Stomach (tissue), 4 donors: Measurements from ENCODE around the gene NT5C1A.

Source experiments
- EP300 ChIP-seq: sonication (generic); formaldehyde crosslinking; IDR thresholded peaks from one replicate; pipeline ENCODE4 v1.6.1; 2017; ENCODE audit warnings: antibody characterized with exemption
- POLR2A ChIP-seq, 4 donors: fragments of 450-650 bp; IDR thresholded peaks; one replicate each; pipeline ENCODE4 v1.6.1; 2016; ENCODE audit warnings: antibody characterized with exemption in 4 of 4, control low read depth in 2 of 4, mild to moderate bottlenecking in 1 of 4, moderate library complexity in 1 of 4
- POLR2AphosphoS5 ChIP-seq, 3 donors: sonication (generic); formaldehyde crosslinking; IDR thresholded peaks; one replicate each; pipeline ENCODE4 v1.6.1; 2016; ENCODE audit warnings: antibody characterized with exemption in 3 of 3
- TF ChIP-seq, protein P1 (sequence below), 7 experiments: fragments of 450-650 bp in 4 of 7; fragments of 200-600 bp in 3 of 7; sonication (generic) in 3 of 7; IDR thresholded peaks; one replicate each; pipeline ENCODE4 v1.5.1; 2016 to 2019; ENCODE audit warnings: antibody characterized with exemption in 7 of 7, control low read depth in 2 of 7, mild to moderate bottlenecking in 1 of 7

DNA sequence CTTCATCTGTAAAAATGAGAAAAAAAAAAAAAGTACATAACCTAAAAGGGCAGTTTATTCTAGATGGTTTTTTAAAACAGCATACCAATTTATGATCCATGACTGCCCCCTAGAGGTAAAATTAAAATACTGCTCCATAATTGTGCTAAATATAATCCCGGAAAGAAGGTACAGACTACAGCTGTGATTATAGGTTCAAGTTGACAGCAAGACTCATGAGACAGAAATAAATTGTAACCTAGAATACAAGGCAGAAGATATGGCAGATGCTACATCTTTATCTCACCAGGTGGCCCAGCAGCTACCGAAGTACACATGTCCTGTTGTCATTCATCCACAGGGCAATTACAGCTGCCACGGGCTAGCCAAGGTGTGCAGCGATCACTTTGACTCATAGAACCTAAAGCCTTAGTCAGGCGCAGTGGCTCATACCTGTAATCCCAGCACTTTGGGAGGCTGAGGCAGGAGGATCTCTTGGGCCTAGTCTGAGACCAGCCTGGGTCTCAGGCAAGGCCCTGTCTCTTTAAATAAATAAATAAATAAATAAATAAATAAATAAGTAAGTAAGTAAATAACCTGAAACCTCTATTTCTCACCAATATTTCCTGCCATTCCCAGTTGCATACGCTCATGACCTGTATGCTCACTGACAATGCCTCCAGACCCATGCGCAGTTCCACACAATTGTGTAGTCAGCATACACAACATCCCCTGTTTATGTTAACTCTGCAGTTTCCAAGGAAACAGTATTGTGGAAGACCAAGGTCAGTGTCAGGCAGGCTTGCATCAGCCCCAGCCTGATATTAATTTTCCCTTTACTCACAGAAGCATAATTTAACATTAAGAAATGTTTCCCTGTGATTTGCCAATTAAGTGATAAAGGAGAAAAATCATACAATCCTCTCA lies 48.4 kb upstream of the NT5C1A start:
- TF ChIP-seq POLR2A (IDR thresholded peaks at IDR 0.05), result no peak
- no peak for TF ChIP-seq POLR2AphosphoS5 (IDR thresholded peaks at IDR 0.05)
- TF ChIP-seq, protein P1, sequence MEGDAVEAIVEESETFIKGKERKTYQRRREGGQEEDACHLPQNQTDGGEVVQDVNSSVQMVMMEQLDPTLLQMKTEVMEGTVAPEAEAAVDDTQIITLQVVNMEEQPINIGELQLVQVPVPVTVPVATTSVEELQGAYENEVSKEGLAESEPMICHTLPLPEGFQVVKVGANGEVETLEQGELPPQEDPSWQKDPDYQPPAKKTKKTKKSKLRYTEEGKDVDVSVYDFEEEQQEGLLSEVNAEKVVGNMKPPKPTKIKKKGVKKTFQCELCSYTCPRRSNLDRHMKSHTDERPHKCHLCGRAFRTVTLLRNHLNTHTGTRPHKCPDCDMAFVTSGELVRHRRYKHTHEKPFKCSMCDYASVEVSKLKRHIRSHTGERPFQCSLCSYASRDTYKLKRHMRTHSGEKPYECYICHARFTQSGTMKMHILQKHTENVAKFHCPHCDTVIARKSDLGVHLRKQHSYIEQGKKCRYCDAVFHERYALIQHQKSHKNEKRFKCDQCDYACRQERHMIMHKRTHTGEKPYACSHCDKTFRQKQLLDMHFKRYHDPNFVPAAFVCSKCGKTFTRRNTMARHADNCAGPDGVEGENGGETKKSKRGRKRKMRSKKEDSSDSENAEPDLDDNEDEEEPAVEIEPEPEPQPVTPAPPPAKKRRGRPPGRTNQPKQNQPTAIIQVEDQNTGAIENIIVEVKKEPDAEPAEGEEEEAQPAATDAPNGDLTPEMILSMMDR (IDR thresholded peaks at IDR 0.05), result peak in 5 of 7 experiments; percentile 50 to 83 (median 73)
- no peak for TF ChIP-seq EP300
